Superior temporal gyrus (tissue), 1 donor: ENCODE results near the gene CCDC88C.

Experiments
- DNase-seq: peaks from one replicate; pipeline ENCODE4 v3.0.0-alpha.2; 2016; ENCODE audit errors: extremely low spot score

CCDC88C gene

GRCh38 chr14:91346838-91347173 is 70.8 kb downstream of the CCDC88C start:
- no peak for DNase-seq

- DNase-seq, result no peak
Observed at GRCh38 chr14:91344096-91344495, 73.5 kb downstream of the CCDC88C start.

GRCh38 chr14:91343051-91343450 is 74.6 kb downstream of the CCDC88C start:
- DNase-seq, result no peak

- no peak for DNase-seq
Observed at GRCh38 chr14:91342206-91342760, 75.3 kb downstream of the CCDC88C start.

- DNase-seq, result no peak
Observed at GRCh38 chr14:91341751-91342154, 75.9 kb downstream of the CCDC88C start.

GRCh38 chr14:91341334-91341733 is 76.3 kb downstream of the CCDC88C start:
- DNase-seq, result no peak

GRCh38 chr14:91339671-91340369 is 77.8 kb downstream of the CCDC88C start:
- DNase-seq, result no peak

GRCh38 chr14:91339076-91339475 is 78.5 kb downstream of the CCDC88C start:
- no peak for DNase-seq

DNA sequence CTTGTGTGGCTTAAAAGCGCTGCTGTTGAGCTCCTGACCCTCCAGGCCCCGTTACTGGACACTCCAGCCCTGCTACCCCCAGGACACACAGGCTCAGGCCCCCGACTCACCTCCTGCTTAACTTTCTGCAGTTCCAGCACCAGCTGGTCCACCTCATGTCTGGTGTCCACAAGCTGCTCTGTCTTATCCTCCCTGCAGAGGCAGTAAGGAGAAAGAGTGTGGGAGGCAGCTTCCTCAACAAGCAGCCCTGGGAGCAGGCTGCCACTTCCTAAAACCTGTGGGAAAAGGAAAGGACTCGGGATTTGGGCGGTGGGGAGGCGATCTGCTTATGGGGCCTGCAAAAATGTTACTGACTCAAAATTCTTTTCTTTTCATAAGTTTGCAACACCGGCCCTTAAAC is 79.2 kb downstream of the CCDC88C start:
- no peak for DNase-seq

DNA sequence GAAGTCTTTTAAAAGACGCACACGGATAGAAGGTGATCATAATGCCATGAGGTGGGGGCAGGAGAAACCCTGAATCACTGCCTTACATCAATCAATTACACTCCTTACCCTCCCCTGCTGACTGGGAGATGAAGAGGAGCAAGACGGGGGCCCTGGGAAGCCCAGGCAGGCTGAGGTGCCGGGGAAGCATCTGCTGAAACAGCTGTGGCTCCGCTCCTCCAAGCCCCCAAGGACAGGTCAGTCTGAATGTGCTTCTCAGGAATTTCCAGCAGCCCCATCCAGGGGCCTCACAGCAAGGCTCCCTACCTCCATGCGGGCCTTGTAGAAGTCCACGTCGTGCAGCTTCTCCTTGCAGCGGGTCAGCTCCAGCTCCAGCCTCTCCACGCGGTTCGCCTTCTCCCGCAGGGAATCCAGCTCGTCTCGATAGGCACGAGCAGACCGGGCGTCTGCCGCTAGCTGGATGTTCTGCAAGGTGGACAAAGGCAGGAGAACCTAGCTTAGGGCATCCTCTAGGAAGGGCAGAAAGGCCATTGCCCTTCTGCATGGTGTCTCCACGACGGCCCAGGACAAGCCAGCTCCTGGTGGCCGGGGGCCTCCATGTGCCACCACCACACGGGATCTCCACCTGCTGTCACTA is 79.8 kb downstream of the CCDC88C start:
- DNase-seq, result no peak

DNA sequence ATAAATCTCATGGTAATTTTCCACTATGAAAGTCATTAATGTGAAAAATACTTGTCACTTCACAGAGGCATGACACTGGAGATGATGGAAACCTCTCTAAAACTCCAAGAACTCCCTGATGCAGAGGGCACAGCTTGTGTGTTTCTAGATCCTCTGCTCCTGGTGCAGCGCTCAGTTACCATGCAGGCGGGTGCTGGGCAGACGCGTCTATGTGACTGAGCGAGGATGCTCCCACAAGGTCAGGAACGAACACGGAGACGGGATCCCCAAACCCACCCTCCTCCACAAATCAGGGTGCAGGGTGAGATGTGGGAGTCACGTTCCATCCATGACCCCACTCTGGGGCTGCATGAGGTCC is 81.5 kb downstream of the CCDC88C start:
- no peak for DNase-seq

DNA sequence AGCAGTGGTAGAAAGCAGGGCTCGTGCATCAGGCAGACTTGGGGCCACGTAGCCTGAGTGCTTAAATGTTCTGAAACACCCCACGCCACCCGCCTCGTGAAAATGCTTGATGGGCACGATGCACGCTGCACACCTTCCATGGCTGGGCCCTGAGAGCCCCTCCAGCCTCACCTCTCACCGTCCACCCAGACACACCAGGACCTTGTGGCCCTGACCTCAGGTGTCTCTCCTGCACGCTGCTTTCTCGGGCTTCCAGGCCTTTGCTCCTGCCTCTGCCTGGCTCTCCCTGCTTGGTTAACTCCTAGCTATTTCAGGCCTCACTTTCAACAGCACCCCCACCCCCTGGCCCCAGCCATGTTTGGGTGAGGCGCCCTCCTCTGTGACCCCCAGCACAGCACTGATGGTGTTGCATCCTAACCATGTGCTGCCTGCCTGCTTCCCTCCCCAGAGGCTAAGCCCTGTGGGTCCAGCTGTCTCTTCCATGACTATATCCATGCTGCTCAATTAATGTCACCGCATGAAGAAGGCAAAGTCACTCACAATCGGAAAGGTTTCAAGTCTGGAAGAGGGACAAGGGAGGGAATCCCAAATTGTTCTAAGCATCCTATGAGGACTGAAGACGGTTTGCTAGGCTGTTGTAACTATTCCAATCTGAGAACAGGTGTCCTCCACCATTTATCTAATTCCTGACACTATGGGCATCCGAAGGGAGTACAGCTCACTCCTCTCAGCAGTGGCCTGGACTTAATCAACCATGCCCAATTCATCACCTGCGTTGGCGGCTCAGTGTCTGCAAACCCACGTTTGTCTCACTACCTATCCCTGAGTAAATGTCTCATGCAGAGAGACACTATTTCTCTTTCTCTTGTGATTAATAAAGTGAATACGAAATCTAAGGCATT is 82.2 kb downstream of the CCDC88C start:
- no peak for DNase-seq

- no peak for DNase-seq
Observed at GRCh38 chr14:91333650-91334039, 84.0 kb downstream of the CCDC88C start.

DNA sequence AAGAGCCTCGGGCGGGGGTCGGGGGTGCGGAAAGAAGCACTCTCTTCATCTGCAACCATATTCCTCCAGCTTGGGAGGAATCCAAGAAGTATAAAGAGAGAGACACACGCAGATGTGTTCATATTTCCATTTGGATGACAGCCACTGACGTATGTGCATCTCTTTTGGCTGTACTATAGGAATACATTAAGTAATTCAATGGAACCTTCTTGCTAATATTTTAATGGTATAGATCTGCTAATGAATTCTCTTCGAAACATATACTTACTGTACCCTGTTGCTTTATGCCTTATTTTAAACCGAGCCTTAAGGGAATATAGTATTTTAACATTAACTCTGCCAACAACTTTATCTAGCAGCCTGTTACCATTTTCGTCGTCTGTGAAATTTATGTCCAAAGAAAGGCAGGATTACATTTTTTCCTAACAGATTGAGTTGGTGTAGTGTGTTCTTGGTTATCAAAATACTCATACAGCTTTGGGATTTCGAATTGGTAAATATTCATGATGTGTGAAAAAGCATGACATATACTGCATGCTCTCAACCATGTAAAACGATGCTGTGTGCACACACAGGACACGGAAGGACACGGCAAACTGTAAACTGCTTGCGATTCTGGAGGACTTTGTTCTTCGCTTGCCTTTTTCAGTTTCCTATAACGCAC is 84.5 kb downstream of the CCDC88C start:
- peak; percentile 30 for DNase-seq

DNA sequence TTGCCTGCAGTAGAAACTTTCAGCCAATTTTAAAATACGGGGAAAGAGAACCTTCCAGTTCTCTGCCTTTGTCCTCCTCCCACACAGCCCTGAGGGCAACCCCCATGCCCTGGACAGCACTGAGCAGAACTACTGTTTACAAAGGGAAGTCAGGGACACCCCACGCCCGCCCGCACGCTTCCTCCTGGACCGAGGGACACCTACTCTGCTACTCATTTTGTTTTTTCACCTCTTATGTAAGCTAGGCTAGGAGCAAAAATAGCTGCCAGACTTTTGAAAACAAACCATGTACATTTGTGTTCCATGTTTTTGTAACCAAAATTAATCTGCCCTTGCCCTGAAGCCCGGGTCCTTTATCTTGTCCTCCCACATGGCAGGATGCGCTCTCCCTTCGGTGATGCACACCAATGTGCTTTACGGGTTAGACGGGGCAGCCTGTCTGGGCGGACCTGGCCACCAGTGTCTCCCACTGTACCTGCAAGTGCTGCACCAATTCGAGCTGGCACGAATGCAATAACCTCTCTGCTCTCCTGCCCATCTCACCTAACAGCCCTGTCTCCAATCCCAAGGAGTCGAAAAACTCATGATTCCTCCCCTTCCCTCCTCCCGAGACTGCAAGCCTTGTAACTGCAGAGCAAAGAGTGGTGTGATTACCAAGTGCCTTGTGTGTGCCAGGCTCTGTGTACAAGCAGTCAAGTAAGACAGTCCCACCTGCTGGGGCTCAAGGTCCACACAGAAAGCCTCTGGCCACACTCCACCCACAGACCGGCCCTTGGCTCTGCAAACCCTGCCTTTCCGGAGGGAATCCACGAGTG is 85.2 kb downstream of the CCDC88C start:
- DNase-seq, result peak; percentile 26

DNA sequence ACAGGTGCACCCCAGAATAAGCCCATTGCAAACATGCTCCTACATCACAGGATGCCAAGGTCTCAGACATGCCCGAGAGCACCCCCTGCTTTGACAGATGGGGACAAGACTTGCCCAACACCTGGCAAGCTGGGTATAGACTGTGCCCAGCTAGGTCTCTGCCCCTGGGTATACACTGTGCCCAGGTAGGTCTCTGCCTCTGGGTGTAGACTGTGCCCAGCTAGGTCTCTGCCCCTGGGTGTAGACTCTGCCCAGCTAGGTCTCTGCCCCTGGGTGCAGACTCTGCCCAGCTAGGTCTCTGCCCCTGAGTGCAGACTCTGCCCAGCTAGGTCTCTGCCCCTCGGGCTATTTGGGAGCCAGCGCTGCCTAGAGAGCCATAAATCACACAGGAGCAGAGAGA is 85.9 kb downstream of the CCDC88C start:
- DNase-seq, result no peak

DNA sequence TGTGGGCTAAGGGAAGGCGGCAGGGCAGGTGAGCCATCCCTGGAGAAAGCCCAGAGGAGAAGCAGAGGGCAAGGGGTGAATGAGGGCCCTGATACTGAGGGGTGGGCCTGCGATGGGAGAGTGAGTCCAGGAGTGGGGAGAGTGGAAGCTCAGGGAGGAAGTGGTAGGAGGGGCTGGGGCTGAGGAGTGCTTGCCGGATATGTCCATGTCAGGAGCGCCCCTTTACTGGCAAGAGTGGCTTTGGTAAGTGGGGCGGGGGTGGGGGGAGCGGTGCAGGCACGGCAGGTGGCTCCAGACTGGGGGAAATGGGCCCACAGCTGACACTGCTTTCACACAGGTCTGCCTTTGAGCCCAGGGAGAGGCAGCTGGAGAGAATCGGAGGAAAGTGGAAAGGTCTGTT is 86.8 kb downstream of the CCDC88C start:
- no peak for DNase-seq

DNA sequence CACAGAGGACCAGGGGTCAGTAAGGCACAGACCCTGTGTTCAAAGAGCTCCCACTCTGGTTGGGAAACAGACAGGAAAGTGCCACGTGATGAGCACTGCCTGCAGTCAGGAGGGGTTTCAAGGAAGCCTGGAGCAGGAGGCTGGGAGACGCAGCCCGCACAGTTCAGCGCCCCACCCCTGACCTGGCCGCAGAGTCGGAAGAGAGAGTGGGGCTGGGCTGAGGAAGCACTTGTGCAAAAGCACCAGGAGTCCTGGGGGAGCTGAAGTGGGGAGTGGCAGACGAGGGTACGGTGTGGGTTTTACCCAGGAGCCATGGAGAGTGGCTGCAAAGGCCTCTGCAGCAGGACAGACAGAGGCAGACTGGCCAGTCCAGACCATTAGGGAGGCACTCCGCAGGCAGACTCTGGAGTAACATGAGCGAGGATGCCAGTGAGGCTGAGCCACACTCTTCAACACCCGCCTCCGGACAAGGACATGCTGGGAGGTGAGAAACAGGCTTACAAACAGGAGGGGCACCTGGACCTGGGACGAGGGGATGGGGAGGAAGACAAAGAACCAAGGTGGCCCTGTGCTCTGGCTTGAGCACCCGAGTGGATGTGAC is 87.4 kb downstream of the CCDC88C start:
- no peak for DNase-seq

DNA sequence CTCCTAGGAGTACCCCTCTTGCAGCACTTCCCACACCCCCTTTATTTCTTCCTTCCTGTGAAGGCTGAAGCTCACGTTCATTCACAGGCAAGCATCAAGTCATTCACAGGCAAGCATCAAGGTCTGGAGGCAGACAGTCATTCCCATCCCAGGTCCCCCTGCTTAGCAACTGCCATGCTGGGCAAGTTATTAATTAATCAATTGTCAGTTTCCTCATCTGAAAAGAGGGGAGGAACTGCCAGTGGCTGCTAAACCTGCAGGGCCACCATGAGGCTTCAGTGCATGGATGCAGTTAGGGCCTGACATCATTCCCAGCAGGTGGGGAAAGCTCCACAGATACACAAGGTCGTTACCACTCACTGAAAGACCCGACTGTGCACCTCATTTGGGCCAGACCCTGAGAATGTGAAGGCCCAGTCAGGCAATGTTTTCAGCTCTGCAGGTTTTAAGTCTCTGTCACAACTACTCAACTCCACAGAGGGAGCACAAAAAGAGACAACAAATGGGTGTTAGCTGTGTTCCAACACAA is 88.1 kb downstream of the CCDC88C start:
- DNase-seq, result no peak

- no peak for DNase-seq
Observed at GRCh38 chr14:91328313-91329050, 89.1 kb downstream of the CCDC88C start.
